Sigmoid colon (tissue), 7 donors: ENCODE results near the gene CACNA1C. TPM values are rescaled to one million over a fixed set of nuclear protein-coding genes. Genes with fewer than 3 reads are reported as not detected.

Experiments used
- DNase-seq: peaks from one replicate; pipeline ENCODE4 v3.0.0-alpha.2; 2019
- H3K27ac ChIP-seq, 4 donors: fragments of 200-600 bp; sonication (generic); one replicate each; pipeline ENCODE4 v1.5.1; 2016 to 2019; ENCODE audit warnings: mild to moderate bottlenecking in 1 of 4
- H3K27me3 ChIP-seq, 3 donors: fragments of 200-600 bp; sonication (generic); one replicate each; pipeline ENCODE4 v1.5.1; 2019; ENCODE audit warnings: mild to moderate bottlenecking in 1 of 3
- H3K36me3 ChIP-seq, 4 donors: fragments of 200-600 bp; sonication (generic); one replicate each; pipeline ENCODE4 v1.5.1; 2016 to 2019
- H3K4me1 ChIP-seq, 4 donors: fragments of 200-600 bp; sonication (generic); one replicate each; pipeline ENCODE4 v1.5.1; 2017 to 2019
- H3K4me3 ChIP-seq, 4 donors: fragments of 200-600 bp; sonication (generic); one replicate each; pipeline ENCODE4 v1.5.1; 2017 to 2019; ENCODE audit warnings: mild to moderate bottlenecking in 2 of 4, moderate library complexity in 1 of 4
- H3K9me3 ChIP-seq, 4 donors: fragments of 200-600 bp in 3 of 4; sonication (generic) in 3 of 4; one replicate each; pipeline versions ENCODE4 v1.5.1 to v1.6.1; 2013 to 2019
- EP300 ChIP-seq, 4 donors: sonication (generic); formaldehyde crosslinking; IDR thresholded peaks; one replicate each; pipeline ENCODE4 v1.6.1; 2017; ENCODE audit warnings: antibody characterized with exemption in 4 of 4
- POLR2A ChIP-seq, 2 donors: fragments of 450-650 bp; IDR thresholded peaks; one replicate each; pipeline ENCODE4 v1.6.1; 2016; ENCODE audit warnings: antibody characterized with exemption in 2 of 2, mild to moderate bottlenecking in 2 of 2, moderate library complexity in 2 of 2
- POLR2AphosphoS5 ChIP-seq, 4 donors: sonication (generic); formaldehyde crosslinking; IDR thresholded peaks; one replicate each; pipeline ENCODE4 v1.6.1; 2017; ENCODE audit warnings: antibody characterized with exemption in 4 of 4
- WGBS, 2 donors: extraction: QIAGEN DNeasy Blood & Tissue Kit; methylation state at CpG; one replicate each; pipeline ENCODE4 v1.1.7; 2013; 5-methylcytosine and 5-hydroxymethylcytosine counted together
- intact Hi-C: fragments of 100-400 bp; cut with DNase I; formaldehyde crosslinking; loops from one replicate; pipeline ENCODE4 v1.15.1; 2023
- polyA plus RNA-seq, 3 donors: library from polyadenylated mRNA; stranded (reverse); fragments of 200-250 nt; gene quantifications; one replicate each; pipeline ENCODE4 v1.2.3, GENCODE V29; 2013
- total RNA-seq, 4 donors: library from RNA; depleted of rRNA; stranded (reverse); fragments of >200 nt; gene quantifications; one replicate each; pipeline ENCODE4 v1.1.0, GENCODE V29; 2016
- TF ChIP-seq, protein P1 (sequence below), 4 experiments: fragments of 450-650 bp in 3 of 4; fragments of 200-600 bp in 1 of 4; IDR thresholded peaks; one replicate each; pipeline ENCODE4 v1.5.1; 2016 to 2019; ENCODE audit warnings: antibody characterized with exemption in 4 of 4, mild to moderate bottlenecking in 3 of 4, moderate library complexity in 2 of 4
- donor health status: healthy with polysubstance abuse.
- donor health status: Bipolar disorder and iron deficiency.
- donor health status: healthy.

Gene CACNA1C
- total and polyA plus RNA-seq, 7 donors = 0.46 to 213 (median 62.0) TPM

DNA sequence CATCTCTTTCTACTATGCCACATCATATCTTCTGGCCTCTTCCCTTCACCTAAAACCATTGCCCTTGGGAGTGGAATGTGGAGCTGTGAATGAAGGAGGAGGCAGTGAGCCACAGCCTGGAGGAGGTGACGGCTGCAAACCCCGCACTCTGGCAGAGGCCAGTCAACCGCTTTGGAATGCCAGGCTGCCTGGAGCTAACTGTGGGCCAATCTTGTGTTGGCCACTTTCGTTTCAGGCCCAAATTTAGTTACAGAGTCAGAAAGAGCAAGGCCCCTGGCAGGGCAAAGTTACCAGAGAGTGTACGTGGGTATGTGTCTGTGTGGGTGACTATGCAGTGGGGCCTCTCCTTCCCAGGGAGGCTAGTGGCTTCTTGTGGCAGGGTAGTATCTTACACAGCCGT is 40.1 kb downstream of the CACNA1C start:
- Histone ChIP-seq H3K27ac (peak overlapping the region; percentile 78 to 91 (median 89)), H3K4me1 (peaks cover 0 to 91% (median 81%) of the 10 kb centered on the region in 4 donors), H3K27me3 (no peaks in the 10 kb centered on the region), H3K36me3 (no peaks in the 10 kb centered on the region), H3K4me3 (no peak overlapping the region), H3K9me3 (no peaks in the 10 kb centered on the region)
- TF ChIP-seq POLR2A (IDR thresholded peaks at IDR 0.05) (no peak), POLR2AphosphoS5 (IDR thresholded peaks at IDR 0.05) (peak in 1 of 4 donors; percentile 28), EP300 (IDR thresholded peaks at IDR 0.05) (no peak)
- TF ChIP-seq, protein P1, sequence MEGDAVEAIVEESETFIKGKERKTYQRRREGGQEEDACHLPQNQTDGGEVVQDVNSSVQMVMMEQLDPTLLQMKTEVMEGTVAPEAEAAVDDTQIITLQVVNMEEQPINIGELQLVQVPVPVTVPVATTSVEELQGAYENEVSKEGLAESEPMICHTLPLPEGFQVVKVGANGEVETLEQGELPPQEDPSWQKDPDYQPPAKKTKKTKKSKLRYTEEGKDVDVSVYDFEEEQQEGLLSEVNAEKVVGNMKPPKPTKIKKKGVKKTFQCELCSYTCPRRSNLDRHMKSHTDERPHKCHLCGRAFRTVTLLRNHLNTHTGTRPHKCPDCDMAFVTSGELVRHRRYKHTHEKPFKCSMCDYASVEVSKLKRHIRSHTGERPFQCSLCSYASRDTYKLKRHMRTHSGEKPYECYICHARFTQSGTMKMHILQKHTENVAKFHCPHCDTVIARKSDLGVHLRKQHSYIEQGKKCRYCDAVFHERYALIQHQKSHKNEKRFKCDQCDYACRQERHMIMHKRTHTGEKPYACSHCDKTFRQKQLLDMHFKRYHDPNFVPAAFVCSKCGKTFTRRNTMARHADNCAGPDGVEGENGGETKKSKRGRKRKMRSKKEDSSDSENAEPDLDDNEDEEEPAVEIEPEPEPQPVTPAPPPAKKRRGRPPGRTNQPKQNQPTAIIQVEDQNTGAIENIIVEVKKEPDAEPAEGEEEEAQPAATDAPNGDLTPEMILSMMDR (IDR thresholded peaks at IDR 0.05) = no peak
- whole genome bisulfite sequencing, 2 donors = 85 to 86% methylated on average over 6 of the region's 6 CpGs
- DNase-seq = no peak
- intact Hi-C loops = no loop called here

DNA sequence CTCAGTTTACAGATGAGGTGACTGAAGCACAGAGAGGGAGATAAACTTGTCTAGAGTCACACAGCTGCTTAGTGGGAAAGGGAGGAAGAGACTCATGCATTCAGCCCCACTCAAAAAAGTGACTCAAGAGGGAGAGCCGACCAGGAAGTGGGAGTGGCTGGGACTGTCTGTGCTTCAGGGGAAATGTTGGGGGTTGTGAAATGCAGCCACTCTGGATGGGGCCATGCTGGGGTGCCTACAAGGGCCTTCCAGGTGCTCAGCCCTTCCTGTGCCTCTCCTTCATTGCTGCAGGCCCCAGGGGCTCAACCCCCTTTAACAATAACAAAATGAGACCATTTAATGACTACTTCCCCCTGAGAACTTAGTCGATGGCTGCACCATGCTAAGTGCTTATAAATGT is 41.8 kb downstream of the CACNA1C start:
- Histone ChIP-seq H3K36me3 (no peaks in the 10 kb centered on the region), H3K27ac (peak overlapping the region; percentile 78 to 91 (median 89)), H3K4me3 (no peak overlapping the region), H3K27me3 (no peaks in the 10 kb centered on the region), H3K4me1 (peaks cover 0 to 96% (median 88%) of the 10 kb centered on the region in 4 donors), H3K9me3 (no peaks in the 10 kb centered on the region)
- intact Hi-C loops = no loop called here
- no peak for DNase-seq
- 23 to 24% methylated on average over 2 of the region's 2 CpGs for WGBS, 2 donors
- TF ChIP-seq, protein P1 (IDR thresholded peaks at IDR 0.05) = no peak
- no peak for TF ChIP-seq EP300 (IDR thresholded peaks at IDR 0.05)
- no peak for TF ChIP-seq POLR2AphosphoS5 (IDR thresholded peaks at IDR 0.05)
- TF ChIP-seq POLR2A (IDR thresholded peaks at IDR 0.05) = no peak

- Histone ChIP-seq H3K4me1 (peaks cover 0 to 97% (median 95%) of the 10 kb centered on the region in 4 donors), H3K36me3 (no peaks in the 10 kb centered on the region), H3K4me3 (no peak overlapping the region), H3K9me3 (no peaks in the 10 kb centered on the region), H3K27ac (peak overlapping the region; percentile 78 to 91 (median 89)), H3K27me3 (no peaks in the 10 kb centered on the region)
- 84 to 90% methylated on average over 5 of the region's 5 CpGs for WGBS, 2 donors
- peak; percentile 99 to 100 (median 100) for TF ChIP-seq POLR2AphosphoS5 (IDR thresholded peaks at IDR 0.05)
- TF ChIP-seq, protein P1 (IDR thresholded peaks at IDR 0.05) = no peak
- peak; percentile 96 to 99 (median 98) for TF ChIP-seq EP300 (IDR thresholded peaks at IDR 0.05)
- no peak for TF ChIP-seq POLR2A (IDR thresholded peaks at IDR 0.05)
- intact Hi-C loops = loop anchor here (1.0 to 5.0 kb wide), 4 partner anchors 21 to 124 kb away; no protein-coding TSS in a partner anchor
- peak; percentile 96 for DNase-seq
Observed at GRCh38 chr12:2095878-2096277, 43.1 kb downstream of the CACNA1C start.

DNA sequence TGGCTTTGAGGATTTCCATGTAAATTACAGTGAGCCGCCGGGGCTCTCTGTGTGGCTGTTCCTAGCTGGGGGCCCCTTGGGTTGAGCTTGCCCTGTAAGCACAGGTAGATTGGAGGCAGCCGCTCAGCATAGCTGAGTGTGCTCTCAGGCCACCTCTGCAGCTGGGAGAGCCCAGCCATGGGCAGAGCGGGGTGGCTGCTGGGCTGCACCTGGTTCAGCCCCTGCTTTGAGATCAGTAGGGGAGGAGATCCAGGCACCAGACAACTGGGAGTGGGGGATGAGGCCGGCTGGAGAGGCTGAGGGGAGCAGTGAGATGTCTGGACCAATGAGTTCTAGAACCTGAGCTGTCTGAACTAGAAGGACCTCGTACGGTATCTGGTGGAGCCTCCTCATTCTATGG is 44.8 kb downstream of the CACNA1C start:
- no peak for DNase-seq
- no peaks in the 10 kb centered on the region for H3K9me3 ChIP-seq
- no peak overlapping the region for H3K4me3 ChIP-seq
- H3K27ac ChIP-seq = peak overlapping the region; percentile 7 to 91 (median 89)
- intact Hi-C loops = loop anchor here (5.0 kb wide), 3 partner anchors 40 to 125 kb away; no protein-coding TSS in a partner anchor
- TF ChIP-seq POLR2A (IDR thresholded peaks at IDR 0.05) (no peak), EP300 (IDR thresholded peaks at IDR 0.05) (no peak), POLR2AphosphoS5 (IDR thresholded peaks at IDR 0.05) (no peak)
- TF ChIP-seq, protein P1 (IDR thresholded peaks at IDR 0.05) = no peak
- H3K36me3 ChIP-seq = no peaks in the 10 kb centered on the region
- WGBS, 2 donors = 84 to 85% methylated on average over 7 of the region's 7 CpGs
- H3K27me3 ChIP-seq = no peaks in the 10 kb centered on the region
- H3K4me1 ChIP-seq = peaks cover 0 to 95% (median 92%) of the 10 kb centered on the region in 4 donors

GRCh38 chr12:2098852-2099251 is 46.1 kb downstream of the CACNA1C start:
- no peak for DNase-seq
- TF ChIP-seq POLR2AphosphoS5 (IDR thresholded peaks at IDR 0.05) (no peak), EP300 (IDR thresholded peaks at IDR 0.05) (no peak)
- H3K9me3 ChIP-seq = no peaks in the 10 kb centered on the region
- 88 to 90% methylated on average over 11 of the region's 11 CpGs for WGBS, 2 donors
- H3K27me3 ChIP-seq = no peaks in the 10 kb centered on the region
- peak overlapping the region; percentile 7 to 91 (median 89) for H3K27ac ChIP-seq
- H3K4me1 ChIP-seq = peaks cover 0 to 89% (median 79%) of the 10 kb centered on the region in 4 donors
- no peaks in the 10 kb centered on the region for H3K36me3 ChIP-seq
- intact Hi-C loops = loop anchor here (5.0 kb wide), 3 partner anchors 42 to 127 kb away; no protein-coding TSS in a partner anchor
- no peak overlapping the region for H3K4me3 ChIP-seq
